Activated naive CD4-positive, alpha-beta T cell treated with anti-CD3 and anti-CD28 coated beads, Interleukin-2, amount 50 U/mL, for 72 hours (primary cell): ENCODE results near the gene UNC45A. TPM values are rescaled to one million over a fixed set of nuclear protein-coding genes. Genes with fewer than 3 reads are reported as not detected.

Experiments
- ATAC-seq, 2 donors: fragments of 150-1000 bp; cut with Tn5 transposase; 2 replicates each; pipeline ENCODE4 v1.10.0; 2021; ENCODE audit warnings: mild to moderate bottlenecking in 2 of 2, moderate library complexity in 2 of 2
- DNase-seq, 2 donors: peaks; one replicate each; pipeline ENCODE4 v3.0.0; 2021 to 2022; ENCODE audit warnings: low spot score in 2 of 2
- H3K27ac Mint-ChIP-seq, 2 donors: one replicate each; pipeline ENCODE4 v1.8.0; 2022; ENCODE audit warnings: mild to moderate bottlenecking in 2 of 2, mixed read lengths in 2 of 2
- H3K36me3 Mint-ChIP-seq, 2 donors: one replicate each; pipeline ENCODE4 v1.8.0; 2022; ENCODE audit warnings: mixed read lengths in 2 of 2
- H3K9me3 Mint-ChIP-seq, 2 donors: one replicate each; pipeline ENCODE4 v1.8.0; 2022; ENCODE audit warnings: mixed read lengths in 2 of 2
- total RNA-seq, 2 donors: library from RNA; stranded (reverse); gene quantifications; one replicate each; pipeline ENCODE4 v1.2.3, GENCODE V29; 2022

UNC45A gene
- total RNA-seq, 2 donors from 2014 or later: 75.5 to 112 TPM

GRCh38 chr15:90947577-90948357 lies 12.7 kb downstream of the UNC45A start:
- H3K9me3 Mint-ChIP-seq: no peaks in the 10 kb centered on the region
- peak overlapping the region in 1 of 2 donors; percentile 22 for H3K27ac Mint-ChIP-seq
- DNase-seq (no peak), ATAC-seq (no peak)
- H3K36me3 Mint-ChIP-seq: peaks cover 0 to 8% of the 10 kb centered on the region in 2 donors

GRCh38 chr15:90948506-90948905 lies 13.4 kb downstream of the UNC45A start:
- no peak for DNase-seq
- peaks cover 6 to 10% of the 10 kb centered on the region in 2 donors for H3K36me3 Mint-ChIP-seq
- peak overlapping the region; percentile 9 to 22 for H3K27ac Mint-ChIP-seq
- H3K9me3 Mint-ChIP-seq: no peaks in the 10 kb centered on the region
- no peak for ATAC-seq

- no peak overlapping the region for H3K27ac Mint-ChIP-seq
- H3K36me3 Mint-ChIP-seq: peaks cover 6 to 16% of the 10 kb centered on the region in 2 donors
- DNase-seq: no peak
- H3K9me3 Mint-ChIP-seq: no peaks in the 10 kb centered on the region
- no peak for ATAC-seq
Measured at GRCh38 chr15:90949979-90950675, 15.0 kb downstream of the UNC45A start.

- Mint-ChIP-seq H3K36me3 (peaks cover 6 to 16% of the 10 kb centered on the region in 2 donors), H3K27ac (peak overlapping the region in 1 of 2 donors; percentile 36), H3K9me3 (no peaks in the 10 kb centered on the region)
- DNase-seq (no peak), ATAC-seq (no peak)
Measured at GRCh38 chr15:90950676-90951075, 15.6 kb downstream of the UNC45A start.

- Mint-ChIP-seq H3K36me3 (peaks cover 13 to 16% of the 10 kb centered on the region in 2 donors), H3K27ac (peak overlapping the region in 1 of 2 donors; percentile 52), H3K9me3 (no peaks in the 10 kb centered on the region)
- ATAC-seq (no peak), DNase-seq (no peak)
Measured at GRCh38 chr15:90952901-90953677, 18.0 kb downstream of the UNC45A start.

GRCh38 chr15:90953947-90954711 lies 19.0 kb downstream of the UNC45A start:
- DNase-seq: no peak
- Mint-ChIP-seq H3K36me3 (peaks cover 13 to 16% of the 10 kb centered on the region in 2 donors), H3K9me3 (no peaks in the 10 kb centered on the region), H3K27ac (peak overlapping the region; percentile 86 to 98)
- no peak for ATAC-seq

GRCh38 chr15:90954712-90955623 lies 19.9 kb downstream of the UNC45A start, which contains the start of gene RCCD1:
RCCD1 (plus strand) TSS chr15:90954884; CDS start chr15:90956735, 1,851 bp downstream.
- H3K36me3 Mint-ChIP-seq: peaks cover 16 to 21% of the 10 kb centered on the region in 2 donors
- H3K27ac Mint-ChIP-seq: peak within 1 kb of the TSS; percentile 97 to 98
- peak; percentile 92 to 96 for ATAC-seq

GRCh38 chr15:90955624-90956273 lies 20.7 kb downstream of the UNC45A start:
- DNase-seq (no peak), ATAC-seq (no peak)
- Mint-ChIP-seq H3K36me3 (peaks cover 19 to 23% of the 10 kb centered on the region in 2 donors), H3K9me3 (no peaks in the 10 kb centered on the region), H3K27ac (peak overlapping the region; percentile 81 to 98)

More at GRCh38 chr15:90954712-90955623, 19.9 kb downstream of the UNC45A start, which contains the start of gene RCCD1:
- peak; percentile 89 to 95 for DNase-seq
- no peaks in the 10 kb centered on the region for H3K9me3 Mint-ChIP-seq

GRCh38 chr15:90956274-90957030 lies 21.4 kb downstream of the UNC45A start:
- H3K36me3 Mint-ChIP-seq: peaks cover 26 to 30% of the 10 kb centered on the region in 2 donors
- ATAC-seq: no peak
- no peaks in the 10 kb centered on the region for H3K9me3 Mint-ChIP-seq
- peak in 1 of 2 donors; percentile 69 for DNase-seq
- H3K27ac Mint-ChIP-seq: peak overlapping the region; percentile 81 to 98

GRCh38 chr15:90957031-90957790 lies 22.1 kb downstream of the UNC45A start:
- H3K36me3 Mint-ChIP-seq: peaks cover 27 to 31% of the 10 kb centered on the region in 2 donors
- DNase-seq: no peak
- peak overlapping the region in 1 of 2 donors; percentile 75 for H3K27ac Mint-ChIP-seq

GRCh38 chr15:90957791-90958190 lies 22.7 kb downstream of the UNC45A start:
- H3K27ac Mint-ChIP-seq: peak overlapping the region in 1 of 2 donors; percentile 75
- ATAC-seq (no peak), DNase-seq (no peak)
- no peaks in the 10 kb centered on the region for H3K9me3 Mint-ChIP-seq
- H3K36me3 Mint-ChIP-seq: peaks cover 24 to 31% of the 10 kb centered on the region in 2 donors

More at GRCh38 chr15:90957031-90957790, 22.1 kb downstream of the UNC45A start:
- ATAC-seq: no peak
- no peaks in the 10 kb centered on the region for H3K9me3 Mint-ChIP-seq

GRCh38 chr15:90959028-90959595 lies 24.0 kb downstream of the UNC45A start:
- H3K9me3 Mint-ChIP-seq: no peaks in the 10 kb centered on the region
- ATAC-seq (no peak), DNase-seq (no peak)
- H3K36me3 Mint-ChIP-seq: peaks cover 11 to 33% of the 10 kb centered on the region in 2 donors
- peak overlapping the region in 1 of 2 donors; percentile 85 for H3K27ac Mint-ChIP-seq

GRCh38 chr15:90959894-90960293 lies 24.8 kb downstream of the UNC45A start:
- Mint-ChIP-seq H3K9me3 (no peaks in the 10 kb centered on the region), H3K36me3 (peaks cover 11 to 33% of the 10 kb centered on the region in 2 donors), H3K27ac (peak overlapping the region in 1 of 2 donors; percentile 85)
- no peak for ATAC-seq
- no peak for DNase-seq
